NOMO-1 (cell line): ENCODE data around the gene C18orf63.
"Not testable (repeated sequence)": the region's sequence is repeated elsewhere in the genome, so short reads cannot be mapped to it uniquely, and the experiment has no call there.

Source experiments
- DNase-seq, 2 experiments: peaks; one replicate each; lab custom pipeline; 2025; ENCODE audit not compliant: unreplicated experiment in 2 of 2; lab: John Stamatoyannopoulos, UW

C18orf63 gene

DNA sequence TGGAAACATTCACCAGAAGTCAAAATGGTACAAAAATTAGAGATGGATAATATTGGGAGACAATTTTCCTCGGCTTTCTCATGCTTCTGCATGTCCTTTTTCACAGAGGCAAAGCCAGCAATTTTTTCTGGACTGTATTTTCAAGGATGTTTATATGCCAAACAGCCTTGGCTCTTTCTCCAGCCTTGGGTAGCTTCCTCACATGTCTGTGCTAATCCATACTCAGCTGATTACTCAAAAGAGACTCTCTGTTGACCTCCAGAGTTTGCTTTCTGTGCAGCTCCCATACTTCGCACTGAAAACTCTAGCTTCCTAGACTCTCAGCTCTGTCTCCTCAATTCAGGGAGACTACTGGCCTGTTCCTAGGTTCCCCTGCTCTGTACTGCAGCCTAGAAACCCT is 10.6 kb downstream of the C18orf63 start:
- DNase-seq = no peak

DNA sequence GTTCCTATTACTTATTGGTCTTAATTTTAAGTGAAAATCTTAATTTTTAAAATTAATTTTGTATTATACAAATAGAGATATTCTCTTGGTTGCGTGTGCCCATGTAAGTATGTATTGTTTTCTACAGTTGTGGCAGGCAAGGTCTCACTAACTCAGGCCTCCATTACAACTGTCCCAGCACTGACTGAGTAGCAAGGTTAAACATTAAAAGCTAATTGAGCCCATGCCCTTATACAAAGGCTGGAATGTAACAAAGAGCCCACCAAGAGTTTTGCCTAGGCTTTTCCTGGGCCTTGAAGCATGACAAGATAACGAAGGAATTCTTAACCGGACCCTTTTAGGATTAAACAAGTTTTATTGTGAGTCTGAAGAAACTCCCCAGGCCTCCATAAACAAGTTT is 11.2 kb downstream of the C18orf63 start:
- not testable (repeated sequence) for DNase-seq

DNA sequence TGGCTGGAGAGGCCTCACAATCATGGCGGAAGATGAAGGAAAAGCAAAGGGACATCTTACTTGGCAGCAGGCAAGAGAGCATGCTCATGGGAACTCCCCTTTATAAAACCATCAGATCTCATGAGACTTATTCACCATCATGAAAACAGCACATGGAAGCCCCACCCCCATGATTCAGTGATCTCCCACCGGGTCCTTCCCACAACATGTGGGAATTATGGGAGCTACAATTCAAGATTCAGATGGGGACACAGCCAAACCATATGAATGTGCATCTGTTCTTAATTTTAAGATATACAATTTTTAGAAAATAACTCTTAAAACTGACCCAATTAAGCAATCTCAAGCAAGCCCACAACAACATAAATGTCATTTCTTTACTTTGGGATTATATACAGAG is 12.6 kb downstream of the C18orf63 start:
- no peak for DNase-seq

DNA sequence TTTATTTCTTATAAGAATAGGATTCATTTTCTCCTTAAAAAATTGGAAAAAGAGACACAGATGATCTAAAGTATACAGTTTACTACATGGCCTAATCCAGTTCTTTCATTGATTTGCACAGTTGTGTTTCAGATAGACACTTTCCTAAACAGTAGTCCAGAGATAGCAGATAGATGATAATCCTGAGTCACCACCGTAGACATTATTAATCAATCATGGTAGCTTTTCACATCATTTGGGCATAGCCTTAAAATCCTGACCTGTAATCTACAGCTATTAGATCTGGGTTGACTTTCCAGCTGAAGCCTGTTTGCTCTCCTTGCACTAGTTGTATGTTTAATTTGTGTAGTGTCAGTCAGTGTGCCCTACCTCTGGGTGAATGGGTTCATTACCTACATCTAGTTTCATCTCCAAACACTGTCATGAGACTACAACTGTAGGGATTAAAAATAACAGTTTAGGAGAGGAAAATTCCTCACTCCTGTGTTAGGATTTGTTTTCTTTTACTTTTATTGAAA is 14.1 kb downstream of the C18orf63 start:
- DNase-seq = no peak

DNA sequence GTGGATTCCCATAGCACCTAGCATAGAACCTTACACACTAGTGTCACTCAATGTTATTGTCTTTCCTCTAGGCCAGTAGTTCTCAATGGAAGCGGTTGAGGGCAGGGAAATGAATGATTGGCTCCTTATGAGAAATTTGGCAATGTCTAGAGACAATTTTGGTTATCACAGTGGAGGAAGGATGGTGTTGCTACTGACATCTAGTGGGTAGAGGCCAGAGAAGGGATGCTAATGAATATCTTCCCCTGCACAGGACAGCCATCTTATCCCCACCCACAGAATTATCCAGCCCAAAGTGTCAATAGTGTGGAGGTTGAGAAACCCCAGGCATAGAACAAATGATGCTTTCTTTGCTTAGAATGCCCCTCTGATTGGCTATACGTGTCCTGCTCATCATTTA is 15.8 kb downstream of the C18orf63 start:
- DNase-seq = no peak

DNA sequence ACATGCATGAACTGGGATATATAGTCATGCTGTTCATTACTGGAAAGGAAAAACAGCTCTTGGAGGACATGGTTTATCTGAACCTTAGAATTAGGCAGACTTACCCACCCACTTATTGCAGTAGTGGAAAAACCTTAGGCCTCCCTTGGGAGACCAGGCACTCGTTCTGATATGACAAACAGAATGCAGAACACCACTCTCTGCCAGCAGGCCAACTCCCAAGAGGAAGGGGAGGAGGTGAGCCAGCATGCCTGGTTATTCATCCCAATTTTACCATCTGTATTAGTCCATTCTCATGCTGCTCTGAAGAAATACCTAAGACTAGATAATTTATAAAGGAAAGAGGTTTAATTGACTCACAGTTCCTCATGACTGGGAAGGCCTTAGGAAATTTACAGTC is 17.5 kb downstream of the C18orf63 start:
- no peak for DNase-seq

DNA sequence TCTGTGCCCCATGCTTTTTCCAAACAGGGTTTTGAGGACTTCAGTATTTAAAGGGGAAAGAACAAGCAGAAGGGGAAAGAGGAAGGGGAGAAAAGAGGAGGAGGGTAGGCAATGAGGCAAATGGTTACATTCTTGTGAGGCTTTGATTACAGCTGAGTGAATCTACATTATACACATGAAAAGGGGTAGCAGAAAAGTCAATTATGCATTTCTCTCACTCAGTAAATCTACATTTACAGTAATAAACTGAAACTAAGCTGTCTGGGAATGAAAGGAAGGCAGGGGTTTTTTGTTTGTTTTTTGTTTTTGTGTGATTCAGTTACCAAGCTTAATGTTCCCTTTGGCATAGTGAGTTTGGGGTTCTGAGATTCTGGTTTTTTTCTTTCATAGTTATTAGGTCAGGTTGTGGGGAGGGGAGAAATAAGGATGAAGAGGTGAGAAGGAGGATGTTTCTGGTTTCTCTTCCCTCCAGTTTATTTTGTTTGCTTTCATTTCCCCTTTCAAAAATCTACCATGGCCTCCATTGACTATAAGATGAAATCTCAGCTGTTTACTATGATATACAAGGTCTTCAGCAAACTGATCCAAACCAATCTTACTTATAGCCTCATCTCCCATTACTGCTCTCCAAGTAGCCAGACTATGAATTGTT is 18.7 kb downstream of the C18orf63 start:
- DNase-seq = peak in 1 of 2 experiments; percentile 63

DNA sequence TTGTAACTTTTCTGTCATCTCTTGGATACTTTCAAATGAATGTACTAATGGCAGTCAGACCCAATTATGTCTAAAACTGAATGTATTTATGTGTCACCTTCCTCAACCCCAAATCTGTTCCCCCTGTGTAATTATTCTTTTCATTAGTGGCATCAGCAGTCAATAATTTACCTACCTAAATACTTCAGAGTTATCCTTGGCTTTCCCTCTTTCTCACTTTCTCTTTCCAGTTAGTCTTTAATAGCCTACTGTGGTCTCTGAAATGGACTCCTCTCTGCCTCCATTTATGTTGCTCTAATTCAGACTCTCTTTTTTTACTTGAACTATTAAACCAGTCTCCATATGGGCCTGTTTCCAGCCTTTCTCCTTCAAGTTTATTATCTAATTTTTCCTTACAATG is 21.0 kb downstream of the C18orf63 start:
- DNase-seq = no peak

DNA sequence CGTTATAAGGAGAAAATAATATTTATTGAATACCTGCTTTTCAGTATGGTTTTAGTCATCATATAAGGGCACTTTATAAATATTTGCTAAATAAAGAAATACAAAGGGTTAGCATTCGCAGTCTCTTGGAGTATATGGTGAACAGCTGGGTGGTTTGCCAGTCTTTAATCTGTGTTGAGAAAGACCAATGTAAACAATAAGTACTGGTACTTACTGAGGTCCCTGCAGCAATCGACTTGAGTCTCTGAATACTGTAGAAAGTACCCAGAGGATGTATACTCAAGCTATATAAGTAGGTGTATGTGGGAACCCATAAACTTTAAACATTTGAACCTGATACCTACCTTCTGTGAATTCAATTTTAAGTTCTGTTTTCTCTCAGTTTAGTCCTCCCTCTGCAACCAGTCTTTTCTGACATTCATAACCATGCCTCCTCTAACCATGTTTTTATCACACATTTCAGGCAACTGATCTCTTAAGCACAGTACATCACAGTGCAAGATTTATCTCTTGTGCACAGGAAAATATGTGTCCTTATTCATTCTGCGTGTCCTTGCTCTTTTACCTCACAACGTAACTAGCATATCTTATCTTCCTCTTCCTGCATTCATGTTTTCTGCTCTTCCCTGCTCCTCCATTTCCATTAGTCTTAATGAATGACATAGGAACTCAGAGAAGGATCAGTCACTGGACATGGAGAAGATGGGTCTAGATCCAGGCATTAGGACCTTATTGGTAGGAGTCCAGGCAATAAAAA is 21.7 kb downstream of the C18orf63 start:
- DNase-seq = no peak

DNA sequence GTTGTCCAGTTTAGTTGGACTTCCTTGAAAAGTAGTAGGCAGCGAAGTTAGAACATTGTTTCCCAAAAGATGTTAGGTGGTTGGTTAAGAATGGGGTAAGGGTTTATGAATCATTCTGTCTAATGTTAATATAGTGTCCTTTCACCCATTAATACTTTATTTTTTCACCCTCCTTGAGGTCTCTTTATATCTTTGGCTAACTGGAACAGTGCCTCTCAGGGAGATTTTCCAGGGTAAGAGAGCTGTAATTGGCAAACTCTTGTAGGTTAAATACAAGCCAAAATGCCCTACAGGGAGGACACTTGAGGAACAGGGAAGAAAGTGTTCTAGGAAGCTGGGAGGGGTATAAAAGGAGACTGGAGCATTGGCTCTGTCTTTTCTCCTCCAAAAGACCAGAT is 22.3 kb downstream of the C18orf63 start:
- no peak for DNase-seq

DNA sequence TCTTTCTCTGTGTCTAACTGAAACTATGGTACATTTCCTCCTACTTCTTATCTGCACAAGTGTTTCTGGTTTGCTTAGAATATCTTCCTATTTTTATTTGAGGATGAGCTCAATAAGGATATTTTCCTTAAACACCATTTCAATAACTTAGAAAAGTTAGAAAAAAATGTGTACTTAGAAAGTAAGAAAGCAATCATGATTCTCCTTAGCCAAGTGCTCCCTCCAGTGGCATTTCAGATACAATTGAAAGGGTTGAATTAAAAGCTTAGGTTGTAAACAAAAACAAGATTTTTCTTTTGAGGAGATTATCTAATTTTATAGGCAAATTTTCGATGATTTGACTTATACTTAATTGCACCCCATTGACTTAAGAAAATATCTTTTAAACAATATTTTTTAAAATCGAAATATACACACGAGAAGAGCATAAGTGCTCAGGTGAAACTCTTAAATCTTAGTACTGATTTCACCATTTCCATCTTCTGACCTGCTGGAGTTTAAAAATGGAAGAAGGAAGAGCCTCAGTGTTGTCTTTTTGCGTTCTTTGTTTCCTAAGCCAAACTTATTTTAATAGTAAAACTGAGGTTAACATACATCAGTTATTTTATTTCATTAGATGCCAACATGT is 26.9 kb downstream of the C18orf63 start:
- peak in 1 of 2 experiments; percentile 74 for DNase-seq

DNA sequence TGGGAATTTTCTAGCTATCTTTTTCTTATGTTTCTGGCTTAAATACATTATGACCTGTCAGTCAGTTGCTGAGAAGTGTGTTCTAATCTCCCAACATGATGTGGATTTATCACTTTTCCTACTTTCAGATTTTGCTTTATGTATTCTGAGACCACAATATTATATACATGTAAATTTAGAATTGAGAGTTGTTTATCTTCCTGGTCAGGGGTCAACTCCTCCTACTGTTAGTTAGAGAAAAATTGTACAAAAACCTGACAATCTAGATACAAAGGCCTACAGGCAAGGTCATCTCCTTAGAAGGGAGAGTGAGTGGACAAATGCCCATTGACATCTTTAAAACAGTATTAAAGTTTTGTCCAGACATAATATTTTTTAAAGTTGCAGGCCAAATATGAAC is 30.6 kb downstream of the C18orf63 start:
- no peak for DNase-seq

DNA sequence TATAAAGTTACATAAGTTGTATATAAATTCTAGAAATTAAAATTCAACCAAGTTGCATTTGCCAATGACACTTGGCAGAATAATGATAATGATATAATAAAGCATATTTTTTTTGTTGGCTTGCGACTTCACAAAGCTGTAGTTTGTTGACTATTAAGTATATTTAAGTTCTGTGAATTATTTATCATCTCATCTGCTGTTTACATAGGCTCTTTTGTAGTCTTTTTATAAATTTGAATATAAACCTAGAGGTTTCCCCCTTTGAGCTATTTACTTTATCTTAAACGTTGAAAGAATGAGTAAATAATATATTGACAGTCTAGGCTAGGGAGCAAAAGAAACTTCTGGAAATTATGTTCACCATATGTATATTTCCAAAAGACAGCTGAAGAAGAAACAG is 32.9 kb downstream of the C18orf63 start:
- DNase-seq = no peak

DNA sequence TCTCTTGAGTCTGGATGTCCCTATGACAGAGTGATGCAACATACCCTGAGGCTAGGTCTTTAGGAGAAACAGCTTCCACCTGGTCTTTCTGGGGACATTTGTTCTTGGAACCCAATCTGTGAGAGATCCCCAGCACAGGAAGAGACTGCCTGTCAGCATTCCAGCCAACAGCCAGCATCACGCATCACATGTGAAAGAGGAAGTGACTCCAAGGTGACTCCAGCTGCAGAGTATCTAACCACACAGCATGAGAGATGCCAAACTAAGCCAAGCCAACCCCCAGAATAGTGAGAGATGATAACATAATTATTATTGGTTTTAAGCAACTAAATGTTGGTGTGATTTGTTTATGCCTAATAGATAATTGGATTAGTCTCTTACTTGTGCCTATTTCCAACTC is 35.7 kb downstream of the C18orf63 start:
- DNase-seq = peak in 1 of 2 experiments; percentile 33

DNA sequence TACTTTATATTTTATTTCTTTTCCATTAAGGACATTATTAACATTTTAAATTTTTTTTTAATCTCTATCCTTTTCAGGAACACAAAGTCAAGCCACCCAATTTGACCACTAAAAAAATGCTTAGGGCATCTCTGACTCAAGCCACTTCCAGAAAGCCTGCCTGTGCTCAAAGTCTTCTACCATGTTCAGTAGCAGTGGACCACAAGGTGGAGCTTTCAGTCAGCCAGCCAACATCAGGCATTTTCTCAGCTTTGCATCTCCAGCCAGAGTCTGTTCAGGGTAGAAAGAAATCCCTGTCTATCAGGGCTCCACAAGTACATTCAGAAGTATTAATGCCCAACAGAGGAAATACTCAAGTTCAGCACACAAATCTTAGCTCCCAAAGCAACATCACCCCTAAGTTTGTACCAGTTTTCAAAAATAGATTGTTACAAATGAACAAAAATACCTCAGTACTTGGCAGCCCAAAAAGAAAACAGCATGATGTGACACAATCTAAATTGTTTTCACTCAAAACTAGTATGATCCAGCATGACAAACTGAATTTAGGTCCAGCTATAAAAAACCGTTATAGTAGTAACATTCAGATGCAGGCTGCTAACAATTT is 37.6 kb downstream of the C18orf63 start:
- peak; percentile 40 to 62 for DNase-seq

DNA sequence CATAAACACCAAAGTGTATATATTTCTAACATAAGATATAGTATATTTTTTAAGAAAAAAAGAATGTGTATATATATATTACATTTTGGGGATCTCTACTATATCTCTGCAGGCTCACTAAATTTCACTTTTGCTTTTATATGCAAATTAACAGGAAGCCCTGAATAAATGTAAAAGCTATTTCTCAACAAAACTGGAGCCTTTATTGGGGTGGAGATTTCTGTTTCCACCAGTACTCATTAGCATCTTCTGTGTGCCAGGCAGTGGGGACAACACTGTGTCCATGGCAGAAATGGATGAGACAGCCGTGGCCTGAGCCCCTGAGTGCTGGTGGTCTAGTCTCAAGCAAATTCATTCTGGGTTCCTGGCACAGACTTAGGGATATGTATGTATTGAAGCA is 41.3 kb downstream of the C18orf63 start:
- DNase-seq = no peak

DNA sequence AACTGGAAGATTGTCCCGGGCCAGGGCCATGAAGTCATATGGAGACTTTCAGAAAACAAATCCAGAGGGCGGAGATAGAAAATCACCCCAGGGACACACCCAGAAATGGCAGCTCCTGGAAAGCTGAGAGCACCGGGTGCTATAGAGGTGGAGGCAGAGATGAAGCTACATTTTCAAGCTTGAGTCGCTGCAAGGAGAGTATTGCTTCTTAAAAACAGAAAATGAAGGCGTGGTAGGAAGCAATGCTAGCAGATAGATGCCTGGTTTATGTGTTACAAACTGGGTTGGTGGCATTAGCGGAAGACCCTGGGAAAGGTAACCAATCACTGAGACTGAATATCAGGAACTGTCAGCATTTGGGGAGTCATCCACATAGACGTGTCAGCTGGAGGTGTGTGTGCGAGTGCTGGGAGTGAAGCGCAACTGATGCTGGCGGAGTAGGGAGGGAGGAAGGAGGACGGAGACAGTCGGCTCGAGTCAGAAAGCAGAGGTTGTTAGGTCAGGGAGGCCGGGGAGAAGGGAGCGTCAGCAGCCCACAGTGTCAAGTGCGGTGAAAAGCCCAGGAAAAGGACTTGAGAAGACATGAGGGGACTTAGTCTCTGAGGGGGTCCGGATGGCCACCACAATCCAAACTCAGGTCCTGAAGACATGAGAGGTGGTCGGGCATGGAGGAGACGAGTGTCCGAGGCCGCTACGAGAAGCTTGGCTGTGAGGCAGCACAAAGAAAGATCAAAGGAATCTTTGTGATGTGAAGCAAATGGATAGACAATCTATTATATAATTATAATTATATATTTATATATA is 45.4 kb downstream of the C18orf63 start:
- DNase-seq = no peak

DNA sequence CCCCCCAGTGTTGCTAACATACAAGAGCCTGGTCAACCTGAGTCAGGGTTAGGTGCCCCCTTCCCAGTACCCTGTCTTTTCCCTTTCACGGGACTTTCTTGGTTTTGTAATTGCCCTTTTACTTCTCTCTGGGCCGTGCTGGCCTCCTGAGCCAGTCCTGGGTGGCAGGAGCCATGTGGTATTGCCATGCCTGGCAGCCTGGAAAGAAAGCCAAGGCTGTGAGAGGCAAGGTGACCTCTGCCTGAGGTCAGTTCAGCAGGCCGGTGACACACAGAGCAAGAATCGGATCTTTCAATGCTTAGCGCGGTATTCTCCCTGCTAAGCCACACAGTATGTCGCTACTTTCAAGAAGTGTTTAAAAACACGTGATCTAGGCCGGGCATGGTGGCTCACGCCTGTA is 52.3 kb downstream of the C18orf63 start:
- DNase-seq = no peak

DNA sequence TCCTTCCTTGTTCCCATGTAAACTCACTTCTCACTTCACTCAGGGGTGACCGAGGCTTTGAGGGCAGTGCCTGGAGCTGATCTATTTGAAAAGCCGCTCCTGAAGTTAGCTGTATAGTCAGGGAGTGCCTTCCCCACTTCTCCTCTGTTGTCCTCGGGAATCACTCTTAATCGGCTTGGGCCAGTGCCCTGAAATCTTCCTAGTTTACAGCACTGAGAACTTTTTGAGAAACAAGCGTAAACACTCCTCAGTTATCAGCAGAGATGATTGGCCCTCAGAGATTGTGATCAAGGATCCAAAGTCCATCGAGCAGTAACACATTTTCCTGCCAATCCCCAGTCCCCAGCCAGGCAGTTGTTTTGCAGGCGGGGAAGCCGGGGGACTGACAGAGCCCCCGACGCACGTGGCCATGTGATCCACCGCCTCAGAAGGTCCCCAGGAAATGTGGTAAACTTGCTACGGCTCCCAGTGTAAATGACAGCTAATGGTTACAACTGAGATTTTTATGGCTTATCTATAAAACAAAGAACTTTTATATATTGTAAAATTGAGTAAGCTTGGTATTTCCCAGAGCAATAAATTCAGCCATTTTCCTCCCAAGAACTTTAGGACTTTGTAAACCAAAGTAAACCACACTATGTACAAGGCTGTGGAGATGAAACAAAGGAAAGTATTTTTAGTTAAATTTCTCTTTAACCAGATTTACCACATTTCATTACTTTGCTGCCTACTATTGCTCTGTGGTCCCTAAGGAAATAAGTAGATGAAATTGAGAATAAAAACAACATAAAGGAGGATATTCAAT is 53.5 kb downstream of the C18orf63 start:
- DNase-seq = no peak

DNA sequence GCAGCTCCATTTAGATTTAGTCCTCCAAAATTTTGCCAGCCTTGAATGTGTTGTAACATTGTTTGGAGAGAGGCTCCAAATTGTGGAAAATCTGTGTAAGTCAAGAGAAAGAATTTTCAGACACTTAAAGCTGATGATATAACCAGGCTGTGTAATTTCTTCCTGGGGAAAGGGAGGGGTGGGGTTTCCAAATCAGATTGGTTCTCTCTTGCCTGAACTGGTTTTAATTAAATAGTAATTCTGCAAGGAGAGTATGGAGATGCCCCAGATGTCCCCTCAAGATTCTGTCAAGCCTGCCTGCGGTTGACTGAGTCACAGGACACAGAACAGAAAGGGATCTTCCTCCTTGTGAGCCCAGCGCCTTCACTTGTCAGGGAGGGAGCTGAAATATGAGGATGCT is 54.5 kb downstream of the C18orf63 start:
- no peak for DNase-seq
